ENCODE results near the gene IGSF5. TPM values are rescaled to one million over a fixed set of nuclear protein-coding genes. Genes with fewer than 3 reads are reported as not detected.

The IGSF5 gene
- total RNA-seq, 1 donor from 2014 or later, result not detected

GRCh38 chr21:39851002-39851618 lies 106.1 kb downstream of the IGSF5 start:
- DNase-seq (ENCODE audit: low read depth) (no peak), FAIRE-seq (no peak)
- Histone ChIP-seq H3K36me3 (ENCODE audit: control insufficient read depth, insufficient read depth, low read length) (no peaks in the 10 kb centered on the region), H3K4me3 (ENCODE audit: low read depth, low read length) (no peak overlapping the region), H3K27me3 (ENCODE audit: control insufficient read depth, insufficient read depth, low read length) (no peaks in the 10 kb centered on the region)
- TF ChIP-seq, protein P1, sequence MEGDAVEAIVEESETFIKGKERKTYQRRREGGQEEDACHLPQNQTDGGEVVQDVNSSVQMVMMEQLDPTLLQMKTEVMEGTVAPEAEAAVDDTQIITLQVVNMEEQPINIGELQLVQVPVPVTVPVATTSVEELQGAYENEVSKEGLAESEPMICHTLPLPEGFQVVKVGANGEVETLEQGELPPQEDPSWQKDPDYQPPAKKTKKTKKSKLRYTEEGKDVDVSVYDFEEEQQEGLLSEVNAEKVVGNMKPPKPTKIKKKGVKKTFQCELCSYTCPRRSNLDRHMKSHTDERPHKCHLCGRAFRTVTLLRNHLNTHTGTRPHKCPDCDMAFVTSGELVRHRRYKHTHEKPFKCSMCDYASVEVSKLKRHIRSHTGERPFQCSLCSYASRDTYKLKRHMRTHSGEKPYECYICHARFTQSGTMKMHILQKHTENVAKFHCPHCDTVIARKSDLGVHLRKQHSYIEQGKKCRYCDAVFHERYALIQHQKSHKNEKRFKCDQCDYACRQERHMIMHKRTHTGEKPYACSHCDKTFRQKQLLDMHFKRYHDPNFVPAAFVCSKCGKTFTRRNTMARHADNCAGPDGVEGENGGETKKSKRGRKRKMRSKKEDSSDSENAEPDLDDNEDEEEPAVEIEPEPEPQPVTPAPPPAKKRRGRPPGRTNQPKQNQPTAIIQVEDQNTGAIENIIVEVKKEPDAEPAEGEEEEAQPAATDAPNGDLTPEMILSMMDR (IDR thresholded peaks at IDR 0.05; ENCODE audit: insufficient read depth, low read length, severe bottlenecking), result no peak

Other genes with a start within 250 kb of the IGSF5 start
- under 0.01 and 0.90 TPM in 2 replicates for gene B3GALT5, start 132.2 kb upstream of the IGSF5 start, total RNA-seq
- gene PCP4, start 122.3 kb downstream of the IGSF5 start, total RNA-seq, result not detected in 2 replicates

Measured in bronchial epithelial cell (primary cell).